HL-60 (cell line): ENCODE data around the gene PRRC2B.

Experiments
- DNase-seq, 2 experiments: peaks; one replicate each; pipeline ENCODE4 v3.0.0-alpha.2; 2010 to 2020; ENCODE audit warnings: low read depth in 1 of 2, low spot score in 1 of 2
- H3K27ac ChIP-seq: fragments of 250-450 bp; sonication (Bioruptor Pico); replicated peaks from 2 replicates; pipeline ENCODE4 v1.5.1; 2020; ENCODE audit warnings: mild to moderate bottlenecking, moderate library complexity
- H3K27me3 ChIP-seq: fragments of 250-450 bp; sonication (Bioruptor Pico); 2 replicates; pipeline ENCODE4 v1.5.1; 2021; ENCODE audit warnings: mild to moderate bottlenecking, moderate library complexity; ENCODE audit not compliant: insufficient read depth, poor library complexity, severe bottlenecking
- H3K4me3 ChIP-seq: replicated peaks from 2 replicates; pipeline ENCODE4 v1.5.1; 2011; ENCODE audit warnings: mild to moderate bottlenecking, control low read depth, low read length; ENCODE audit not compliant: insufficient read depth
- CTCF ChIP-seq: IDR thresholded peaks from one replicate; pipeline ENCODE4 v1.5.1; 2011; ENCODE audit warnings: low read length, control low read depth, inconsistent platforms; ENCODE audit not compliant: insufficient read depth
- GABPA ChIP-seq: IDR thresholded peaks from 2 replicates; pipeline ENCODE4 v1.6.1; 2012; ENCODE audit warnings: low read depth
- POLR2AphosphoS5 ChIP-seq: IDR thresholded peaks from 2 replicates; pipeline ENCODE4 v1.6.1; 2012; ENCODE audit warnings: low read depth
- REST ChIP-seq: IDR thresholded peaks from 2 replicates; pipeline ENCODE4 v1.6.1; 2012; ENCODE audit warnings: low read depth; ENCODE audit not compliant: insufficient replicate concordance
- SPI1 ChIP-seq: IDR thresholded peaks from 2 replicates; pipeline ENCODE4 v1.6.1; 2012; ENCODE audit warnings: low read depth, mild to moderate bottlenecking, borderline replicate concordance

The PRRC2B gene

GRCh38 chr9:131473891-131474290 is 80.0 kb downstream of the PRRC2B start:
- Histone ChIP-seq H3K4me3 (no peak overlapping the region), H3K27ac (no peak overlapping the region), H3K27me3 (no peaks in the 10 kb centered on the region)
- DNase-seq = no peak
- TF ChIP-seq GABPA = no peak
- no peak for TF ChIP-seq SPI1
- TF ChIP-seq REST = no peak
- TF ChIP-seq POLR2AphosphoS5 = no peak
- TF ChIP-seq CTCF = no peak

- DNase-seq = no peak
- H3K27ac ChIP-seq = no peak overlapping the region
- no peaks in the 10 kb centered on the region for H3K27me3 ChIP-seq
- no peak overlapping the region for H3K4me3 ChIP-seq
- TF ChIP-seq SPI1 (no peak), GABPA (no peak), POLR2AphosphoS5 (no peak), REST (no peak), CTCF (no peak)
These were observed 80.8 kb downstream of the PRRC2B start for GRCh38 chr9:131474711-131475110.

- Histone ChIP-seq H3K4me3 (no peak overlapping the region), H3K27ac (no peak overlapping the region), H3K27me3 (no peaks in the 10 kb centered on the region)
- TF ChIP-seq SPI1 = no peak
- TF ChIP-seq CTCF = no peak
- TF ChIP-seq REST = no peak
- TF ChIP-seq GABPA = no peak
- no peak for TF ChIP-seq POLR2AphosphoS5
- DNase-seq = no peak
These were observed 81.4 kb downstream of the PRRC2B start for GRCh38 chr9:131475111-131475955.
